SK-N-SH treated with all-trans-retinoic acid at 6 μM for 48 hours (cell line): ENCODE measurements around the gene MALRD1.

Source experiments
- ATAC-seq: fragments of 200-7000 bp; cut with Tn5 transposase; 3 replicates; pipeline ENCODE4 v1.9.1; 2020; ENCODE audit warnings: mild to moderate bottlenecking, moderate library complexity
- ARNTL ChIP-seq: fragments of 450-650 bp; formaldehyde crosslinking; IDR thresholded peaks from 2 replicates; pipeline ENCODE4 v1.5.0; 2020; ENCODE audit warnings: low read depth, mild to moderate bottlenecking, moderate library complexity, borderline replicate concordance
- BACH2 ChIP-seq: fragments of 250-450 bp; sonication (Bioruptor Pico); IDR thresholded peaks from 2 replicates; pipeline ENCODE4 v1.9.0; 2021; ENCODE audit warnings: mild to moderate bottlenecking, borderline replicate concordance
- CREB5 ChIP-seq: fragments of 250-450 bp; sonication (Bioruptor Pico); IDR thresholded peaks from 2 replicates; pipeline ENCODE4 v1.5.1; 2020; ENCODE audit warnings: low read depth, mild to moderate bottlenecking, moderate library complexity
- CSDC2 ChIP-seq: fragments of 250-450 bp; sonication (Bioruptor Pico); IDR thresholded peaks from 2 replicates; pipeline ENCODE4 v1.5.0; 2020; ENCODE audit warnings: mild to moderate bottlenecking, moderate library complexity
- CSRNP3 ChIP-seq: fragments of 250-450 bp; sonication (Bioruptor Pico); IDR thresholded peaks from 2 replicates; pipeline ENCODE4 v1.5.1; 2021; ENCODE audit warnings: mild to moderate bottlenecking, moderate library complexity
- ESRRG ChIP-seq: fragments of 250-450 bp; sonication (Bioruptor Pico); IDR thresholded peaks from 2 replicates; pipeline ENCODE4 v1.6.1; 2021; ENCODE audit warnings: mild to moderate bottlenecking
- GLIS3 ChIP-seq: fragments of 250-450 bp; sonication (Bioruptor Pico); IDR thresholded peaks from 2 replicates; pipeline ENCODE4 v1.5.0; 2020; ENCODE audit warnings: mild to moderate bottlenecking, moderate library complexity
- ISL1 ChIP-seq: fragments of 250-450 bp; sonication (Bioruptor Pico); IDR thresholded peaks from 2 replicates; pipeline ENCODE4 v2.1.2; 2022; ENCODE audit warnings: mild to moderate bottlenecking, moderate library complexity
- OSR1 ChIP-seq: fragments of 250-450 bp; sonication (Bioruptor Pico); IDR thresholded peaks from 2 replicates; pipeline ENCODE4 v1.8.0; 2022; ENCODE audit warnings: moderate library complexity, mild to moderate bottlenecking, inconsistent platforms
- POU6F1 ChIP-seq: fragments of 250-450 bp; sonication (Bioruptor Pico); IDR thresholded peaks from 2 replicates; pipeline ENCODE4 v1.8.0; 2021; ENCODE audit warnings: low read depth, mild to moderate bottlenecking, moderate library complexity, borderline replicate concordance
- PPARA ChIP-seq: fragments of 250-450 bp; sonication (Bioruptor Pico); IDR thresholded peaks from 2 replicates; pipeline ENCODE4 v1.5.0; 2020; ENCODE audit warnings: mild to moderate bottlenecking, borderline replicate concordance
- RARB ChIP-seq: fragments of 250-450 bp; sonication (Bioruptor Pico); IDR thresholded peaks from 2 replicates; pipeline ENCODE4 v1.8.0; 2021; ENCODE audit warnings: mild to moderate bottlenecking, moderate library complexity
- SNAI2 ChIP-seq: fragments of 250-450 bp; sonication (Bioruptor Pico); IDR thresholded peaks from 2 replicates; pipeline ENCODE4 v1.5.0; 2020; ENCODE audit warnings: mild to moderate bottlenecking, moderate library complexity
- TCF4 ChIP-seq: fragments of 250-450 bp; sonication (Bioruptor Pico); IDR thresholded peaks from 2 replicates; pipeline ENCODE4 v1.8.0; 2021; ENCODE audit warnings: mild to moderate bottlenecking, moderate library complexity, borderline replicate concordance
- TOX ChIP-seq: fragments of 250-450 bp; sonication (Bioruptor Pico); IDR thresholded peaks from 2 replicates; pipeline ENCODE4 v1.8.0; 2021; ENCODE audit warnings: mild to moderate bottlenecking, moderate library complexity, borderline replicate concordance
- TSHZ2 ChIP-seq: fragments of 250-450 bp; sonication (Bioruptor Pico); IDR thresholded peaks from 2 replicates; pipeline ENCODE4 v1.5.0; 2020; ENCODE audit warnings: mild to moderate bottlenecking, moderate library complexity
- ZC3H10 ChIP-seq: fragments of 250-450 bp; sonication (Bioruptor Pico); IDR thresholded peaks from 2 replicates; pipeline ENCODE4 v1.5.1; 2021; ENCODE audit warnings: mild to moderate bottlenecking, moderate library complexity
- ZFP3 ChIP-seq: fragments of 250-450 bp; sonication (Bioruptor Pico); IDR thresholded peaks from 2 replicates; pipeline ENCODE4 v1.5.0; 2020; ENCODE audit warnings: mild to moderate bottlenecking, moderate library complexity
- ZFP30 ChIP-seq: fragments of 450-650 bp; formaldehyde crosslinking; IDR thresholded peaks from 2 replicates; pipeline ENCODE4 v1.5.0; 2022; ENCODE audit warnings: mild to moderate bottlenecking, moderate library complexity
- ZNF565 ChIP-seq: fragments of 450-650 bp; formaldehyde crosslinking; conservative IDR thresholded peaks from 2 replicates; pipeline ENCODE4 v1.5.0; 2020; ENCODE audit warnings: low read depth, mild to moderate bottlenecking, moderate library complexity
- ZNF8 ChIP-seq: fragments of 450-650 bp; formaldehyde crosslinking; IDR thresholded peaks from 2 replicates; pipeline ENCODE4 v1.5.0; 2020; ENCODE audit warnings: mild to moderate bottlenecking, moderate library complexity

MALRD1 gene

GRCh38 chr10:19588608-19589007 is 540.0 kb downstream of the MALRD1 start:
- TF ChIP-seq TOX (CRISPR knock-in tag): no peak
- TF ChIP-seq ZC3H10 (CRISPR knock-in tag): no peak
- TF ChIP-seq CSRNP3 (CRISPR knock-in tag): no peak
- ATAC-seq: no peak

GRCh38 chr10:19592276-19592675 is 543.7 kb downstream of the MALRD1 start:
- ATAC-seq: no peak
- TF ChIP-seq CSDC2 (CRISPR knock-in tag) (no peak), ISL1 (no peak), CREB5 (no peak), ESRRG (CRISPR knock-in tag) (no peak), TSHZ2 (CRISPR knock-in tag) (no peak), ZFP3 (CRISPR knock-in tag) (no peak), GLIS3 (CRISPR knock-in tag) (no peak), OSR1 (CRISPR knock-in tag) (no peak), ARNTL (CRISPR knock-in tag) (no peak), POU6F1 (CRISPR knock-in tag) (no peak), SNAI2 (CRISPR knock-in tag) (no peak), ZC3H10 (CRISPR knock-in tag) (no peak), TOX (CRISPR knock-in tag) (no peak), ZFP30 (CRISPR knock-in tag) (no peak), PPARA (CRISPR knock-in tag) (no peak), ZNF565 (CRISPR knock-in tag) (no peak), ZNF8 (CRISPR knock-in tag) (no peak)

- TF ChIP-seq BACH2 (CRISPR knock-in tag) (no peak), RARB (CRISPR knock-in tag) (no peak), OSR1 (CRISPR knock-in tag) (no peak), ESRRG (CRISPR knock-in tag) (no peak), ZFP3 (CRISPR knock-in tag) (no peak), GLIS3 (CRISPR knock-in tag) (no peak), ISL1 (no peak), ZNF8 (CRISPR knock-in tag) (no peak), CREB5 (no peak), CSRNP3 (CRISPR knock-in tag) (no peak), ARNTL (CRISPR knock-in tag) (no peak), POU6F1 (CRISPR knock-in tag) (no peak), CSDC2 (CRISPR knock-in tag) (no peak), ZC3H10 (CRISPR knock-in tag) (no peak), ZFP30 (CRISPR knock-in tag) (no peak), TCF4 (CRISPR knock-in tag) (no peak), ZNF565 (CRISPR knock-in tag) (no peak)
- ATAC-seq: no peak
These were observed 546.7 kb downstream of the MALRD1 start for GRCh38 chr10:19595212-19595845.
